SK-N-MC (cell line): ENCODE data around the gene TPRG1.

Experiments
- EZH2 ChIP-seq: fragments of 200-600 bp; sonication (generic); IDR thresholded peaks from one replicate; pipeline ENCODE4 v1.6.1; 2017; ENCODE audit warnings: antibody characterized with exemption
- FOXP2 ChIP-seq: optimal IDR thresholded peaks from 2 replicates; pipeline ENCODE3; 2011; ENCODE audit warnings: mild to moderate bottlenecking, moderate library complexity; ENCODE audit not compliant: insufficient read depth; ENCODE audit errors: extremely low read length, control extremely low read depth
- POLR2AphosphoS5 ChIP-seq: IDR thresholded peaks from 2 replicates; pipeline ENCODE4 v1.6.1; 2012; ENCODE audit warnings: mild to moderate bottlenecking, low read depth, low read length, borderline replicate concordance

DNA sequence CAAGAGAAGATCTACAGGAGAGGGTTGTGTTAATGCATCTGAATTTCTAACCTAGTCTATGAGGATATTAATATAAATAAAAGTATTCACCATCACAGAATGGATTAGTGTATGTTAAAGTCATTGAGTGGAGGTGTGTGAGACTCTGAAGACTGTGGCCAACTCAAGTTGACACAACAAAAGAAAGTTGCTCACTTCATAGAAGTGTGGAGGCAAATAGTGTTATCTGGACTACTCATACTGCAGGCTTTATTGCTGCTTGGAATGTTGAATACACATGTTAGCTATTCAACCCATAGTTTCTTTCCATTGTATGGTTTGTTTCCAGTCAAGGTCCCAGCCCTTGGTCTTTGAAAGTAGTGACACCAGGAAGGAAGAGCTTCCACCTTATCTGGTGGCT is 38.0 kb upstream of the TPRG1 start:
- TF ChIP-seq POLR2AphosphoS5: no peak
- TF ChIP-seq EZH2: no peak
- no peak for TF ChIP-seq FOXP2
